Astrocyte (in vitro differentiated cells and primary cell): ENCODE results near the gene PDE7B. TPM values are rescaled to one million over a fixed set of nuclear protein-coding genes. Genes with fewer than 3 reads are reported as not detected.

Source experiments
- DNase-seq: peaks from one replicate; pipeline ENCODE4 v3.0.0-alpha.2; 2010; ENCODE audit warnings: low read depth
- FAIRE-seq: peaks from 2 replicates; lab custom pipeline; 2011; peaks lifted over from hg19 to GRCh38; lab: Jason Lieb, UNC
- H2AFZ ChIP-seq: 2 replicates; pipeline ENCODE4 v1.6.0; 2012; ENCODE audit warnings: low read depth, low read length, inconsistent platforms
- H3K27ac ChIP-seq: 2 replicates; pipeline ENCODE4 v1.5.1; 2011; ENCODE audit warnings: low read depth, low read length, inconsistent platforms
- H3K27me3 ChIP-seq: 2 replicates; pipeline ENCODE4 v1.6.0; 2011; ENCODE audit warnings: low read length, inconsistent platforms; ENCODE audit not compliant: insufficient read depth
- H3K36me3 ChIP-seq: 2 replicates; pipeline ENCODE4 v1.5.1; 2011; ENCODE audit warnings: low read length, inconsistent platforms; ENCODE audit not compliant: insufficient read depth
- H3K4me1 ChIP-seq: 2 replicates; pipeline ENCODE4 v1.5.1; 2011; ENCODE audit warnings: low read length, inconsistent platforms; ENCODE audit not compliant: insufficient read depth
- H3K4me2 ChIP-seq: 2 replicates; pipeline ENCODE4 v1.6.0; 2012; ENCODE audit warnings: low read length, inconsistent platforms
- H3K4me3 ChIP-seq: 2 replicates; pipeline ENCODE4 v1.5.1; 2011; ENCODE audit warnings: low read depth, mild to moderate bottlenecking, low read length, inconsistent platforms; ENCODE audit not compliant: insufficient read depth
- H3K79me2 ChIP-seq: 2 replicates; pipeline ENCODE4 v1.6.0; 2012; ENCODE audit warnings: mild to moderate bottlenecking, low read length, inconsistent platforms; ENCODE audit not compliant: insufficient read depth
- H3K9ac ChIP-seq: 2 replicates; pipeline ENCODE4 v1.6.0; 2012; ENCODE audit warnings: mild to moderate bottlenecking, low read length, inconsistent platforms
- H3K9me3 ChIP-seq: 2 replicates; pipeline ENCODE4 v1.5.1; 2012; ENCODE audit warnings: low read depth, mild to moderate bottlenecking, low read length, inconsistent platforms; ENCODE audit not compliant: insufficient read depth
- H4K20me1 ChIP-seq: 2 replicates; pipeline ENCODE4 v1.6.0; 2012; ENCODE audit warnings: low read length, inconsistent platforms; ENCODE audit not compliant: insufficient read depth
- H3K27ac Mint-ChIP-seq: one replicate; pipeline ENCODE4 v1.8.0; 2021; ENCODE audit warnings: mild to moderate bottlenecking, mixed read lengths; ENCODE audit not compliant: unreplicated experiment
- H3K27me3 Mint-ChIP-seq: one replicate; pipeline ENCODE4 v1.8.0; 2021; ENCODE audit warnings: low read depth, mixed read lengths; ENCODE audit not compliant: unreplicated experiment
- H3K36me3 Mint-ChIP-seq: one replicate; pipeline ENCODE4 v1.8.0; 2021; ENCODE audit warnings: low read depth, mixed read lengths; ENCODE audit not compliant: unreplicated experiment
- H3K4me1 Mint-ChIP-seq: one replicate; pipeline ENCODE4 v1.8.0; 2021; ENCODE audit warnings: low read depth, mixed read lengths; ENCODE audit not compliant: unreplicated experiment
- H3K4me3 Mint-ChIP-seq: one replicate; pipeline ENCODE4 v1.8.0; 2021; ENCODE audit warnings: mild to moderate bottlenecking, moderate library complexity, mixed read lengths; ENCODE audit not compliant: unreplicated experiment
- H3K9me3 Mint-ChIP-seq: one replicate; pipeline ENCODE4 v1.8.0; 2021; ENCODE audit warnings: mild to moderate bottlenecking, mixed read lengths; ENCODE audit not compliant: unreplicated experiment
- EZH2 ChIP-seq: IDR thresholded peaks from 2 replicates; pipeline ENCODE4 v1.6.1; 2012; ENCODE audit warnings: mild to moderate bottlenecking, low read length, inconsistent platforms; ENCODE audit not compliant: insufficient read depth
- total RNA-seq: library from RNA; stranded (reverse); gene quantifications from 2 replicates; pipeline ENCODE4 v1.2.1, GENCODE V29; 2021
- TF ChIP-seq, protein P1 (sequence below): IDR thresholded peaks from 2 replicates; pipeline ENCODE4 v1.5.1; 2011; ENCODE audit warnings: low read depth, mild to moderate bottlenecking, inconsistent platforms, low read length, moderate library complexity; ENCODE audit not compliant: insufficient read depth

The PDE7B gene
- total RNA-seq, 1 donor from 2014 or later = 0.27 TPM

DNA sequence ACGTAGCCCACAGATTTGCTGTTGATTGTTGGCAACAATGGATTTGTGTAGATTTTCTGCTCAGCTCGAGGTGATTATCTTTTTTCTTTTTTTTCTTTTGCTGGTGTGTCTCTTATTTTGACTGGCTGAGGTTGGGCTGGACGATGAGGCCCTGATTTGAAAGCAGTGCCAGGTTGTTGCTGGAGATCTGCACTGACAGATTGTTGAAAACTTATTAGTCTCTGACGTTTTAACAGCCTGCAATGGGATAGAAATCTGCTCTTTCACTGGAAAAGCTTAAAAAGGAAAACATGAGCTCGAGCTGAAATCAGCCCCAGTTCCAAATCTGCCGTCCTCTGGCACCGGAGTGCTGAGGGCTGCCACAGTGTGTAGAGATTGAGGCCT, 87.7 kb downstream of the PDE7B start:
- Histone ChIP-seq H2AFZ (no peak overlapping the region), H3K4me2 (no peak overlapping the region), H3K27ac (no peak overlapping the region), H3K79me2 (no peaks in the 10 kb centered on the region), H3K9ac (no peak overlapping the region), H3K4me1 (peaks cover 20% of the 10 kb centered on the region), H3K4me3 (no peak overlapping the region), H4K20me1 (no peaks in the 10 kb centered on the region), H3K9me3 (no peaks in the 10 kb centered on the region), H3K27me3 (no peaks in the 10 kb centered on the region), H3K36me3 (no peaks in the 10 kb centered on the region)
- DNase-seq (no peak), FAIRE-seq (no peak)
- no peak overlapping the region for H3K4me3 Mint-ChIP-seq
- no peak overlapping the region for H3K27ac Mint-ChIP-seq
- no peak for TF ChIP-seq EZH2
- TF ChIP-seq, protein P1, sequence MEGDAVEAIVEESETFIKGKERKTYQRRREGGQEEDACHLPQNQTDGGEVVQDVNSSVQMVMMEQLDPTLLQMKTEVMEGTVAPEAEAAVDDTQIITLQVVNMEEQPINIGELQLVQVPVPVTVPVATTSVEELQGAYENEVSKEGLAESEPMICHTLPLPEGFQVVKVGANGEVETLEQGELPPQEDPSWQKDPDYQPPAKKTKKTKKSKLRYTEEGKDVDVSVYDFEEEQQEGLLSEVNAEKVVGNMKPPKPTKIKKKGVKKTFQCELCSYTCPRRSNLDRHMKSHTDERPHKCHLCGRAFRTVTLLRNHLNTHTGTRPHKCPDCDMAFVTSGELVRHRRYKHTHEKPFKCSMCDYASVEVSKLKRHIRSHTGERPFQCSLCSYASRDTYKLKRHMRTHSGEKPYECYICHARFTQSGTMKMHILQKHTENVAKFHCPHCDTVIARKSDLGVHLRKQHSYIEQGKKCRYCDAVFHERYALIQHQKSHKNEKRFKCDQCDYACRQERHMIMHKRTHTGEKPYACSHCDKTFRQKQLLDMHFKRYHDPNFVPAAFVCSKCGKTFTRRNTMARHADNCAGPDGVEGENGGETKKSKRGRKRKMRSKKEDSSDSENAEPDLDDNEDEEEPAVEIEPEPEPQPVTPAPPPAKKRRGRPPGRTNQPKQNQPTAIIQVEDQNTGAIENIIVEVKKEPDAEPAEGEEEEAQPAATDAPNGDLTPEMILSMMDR = no peak
- no peaks in the 10 kb centered on the region for H3K36me3 Mint-ChIP-seq
- H3K4me1 Mint-ChIP-seq = peaks cover 18% of the 10 kb centered on the region
- H3K9me3 Mint-ChIP-seq = no peaks in the 10 kb centered on the region
- H3K27me3 Mint-ChIP-seq = no peaks in the 10 kb centered on the region

DNA sequence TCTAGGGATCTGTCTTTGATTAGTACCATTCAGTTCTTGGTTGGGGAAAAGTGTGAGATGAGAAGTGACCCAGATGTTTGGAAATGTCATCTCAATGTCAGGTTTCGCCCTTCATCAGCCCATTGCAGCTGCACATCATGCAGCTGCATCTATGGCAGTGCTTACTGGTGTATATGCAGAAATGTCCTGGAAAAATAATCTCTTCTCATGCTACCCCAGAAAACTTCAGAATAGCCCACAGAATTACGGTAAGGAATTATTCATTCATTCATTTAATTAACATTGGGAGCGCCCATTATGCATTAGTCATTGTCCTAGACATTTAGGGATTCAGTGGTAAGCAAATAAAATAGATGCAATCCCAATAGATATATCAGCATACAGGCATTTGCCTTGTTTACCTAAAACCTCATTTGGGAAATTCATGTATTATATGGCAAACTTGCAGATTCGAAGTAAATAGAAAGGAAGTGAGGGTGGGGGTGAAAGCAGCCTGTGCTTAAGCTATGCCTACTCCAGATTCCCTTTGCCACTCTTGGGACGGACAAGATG, 89.2 kb downstream of the PDE7B start:
- H3K4me3 Mint-ChIP-seq = no peak overlapping the region
- H3K9ac ChIP-seq = no peak overlapping the region
- no peaks in the 10 kb centered on the region for H4K20me1 ChIP-seq
- no peaks in the 10 kb centered on the region for H3K9me3 ChIP-seq
- no peaks in the 10 kb centered on the region for H3K27me3 ChIP-seq
- no peak for TF ChIP-seq EZH2
- peaks cover 15% of the 10 kb centered on the region for H3K4me1 ChIP-seq
- H3K27me3 Mint-ChIP-seq = no peaks in the 10 kb centered on the region
- H3K36me3 ChIP-seq = no peaks in the 10 kb centered on the region
- H3K9me3 Mint-ChIP-seq = no peaks in the 10 kb centered on the region
- H3K4me1 Mint-ChIP-seq = peaks cover 14% of the 10 kb centered on the region
- H3K4me2 ChIP-seq = no peak overlapping the region
- no peak overlapping the region for H3K27ac ChIP-seq
- H2AFZ ChIP-seq = no peak overlapping the region
- no peaks in the 10 kb centered on the region for H3K36me3 Mint-ChIP-seq
- H3K27ac Mint-ChIP-seq = no peak overlapping the region
- no peak overlapping the region for H3K4me3 ChIP-seq
- no peak for DNase-seq
- no peak for FAIRE-seq
- no peaks in the 10 kb centered on the region for H3K79me2 ChIP-seq

DNA sequence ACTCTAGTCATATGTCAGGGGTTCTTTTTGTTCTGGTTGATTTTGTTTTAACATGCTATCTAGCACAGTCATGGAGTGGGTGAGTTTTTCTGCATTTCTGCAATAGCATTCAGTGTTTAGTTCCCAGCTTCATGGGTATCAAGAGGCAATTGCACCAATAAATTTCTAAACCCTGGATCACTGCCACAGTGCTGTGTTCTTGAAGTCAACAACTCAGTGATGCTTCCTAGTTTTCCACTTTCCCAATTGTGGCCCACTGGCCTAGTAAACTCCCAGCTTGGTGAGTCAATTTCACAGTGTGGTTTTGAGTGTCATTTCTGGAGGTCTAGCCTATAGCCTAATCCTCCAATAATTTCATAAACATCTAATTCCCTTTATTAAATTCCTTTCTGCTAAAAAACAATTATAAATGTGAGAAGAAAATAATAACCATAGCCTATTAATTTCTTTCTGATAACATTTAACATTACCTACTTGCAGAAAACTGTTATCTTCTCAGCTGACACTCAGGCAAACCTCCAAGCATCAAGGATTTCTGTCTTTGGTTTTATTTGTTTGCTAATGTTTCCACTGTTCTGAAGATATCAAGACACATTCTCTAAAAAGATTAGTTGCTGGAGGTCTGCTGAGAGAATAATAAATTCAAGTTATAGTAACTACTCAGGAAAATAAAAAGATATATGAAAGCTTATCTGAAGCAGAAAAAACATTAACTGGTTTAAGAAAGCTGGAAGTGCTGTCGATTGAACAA, 89.9 kb downstream of the PDE7B start:
- Mint-ChIP-seq H3K4me1 (peaks cover 7% of the 10 kb centered on the region), H3K9me3 (no peaks in the 10 kb centered on the region), H3K36me3 (no peaks in the 10 kb centered on the region), H3K4me3 (no peak overlapping the region), H3K27me3 (no peaks in the 10 kb centered on the region), H3K27ac (no peak overlapping the region)
- DNase-seq (peak; percentile 44), FAIRE-seq (no peak)
- TF ChIP-seq EZH2 = no peak
- TF ChIP-seq, protein P1 = no peak
- Histone ChIP-seq H2AFZ (no peak overlapping the region), H3K27me3 (no peaks in the 10 kb centered on the region), H3K79me2 (no peaks in the 10 kb centered on the region), H3K4me3 (no peak overlapping the region), H4K20me1 (no peaks in the 10 kb centered on the region), H3K27ac (no peak overlapping the region), H3K9me3 (no peaks in the 10 kb centered on the region), H3K9ac (no peak overlapping the region), H3K4me1 (peaks cover 8% of the 10 kb centered on the region), H3K4me2 (no peak overlapping the region), H3K36me3 (no peaks in the 10 kb centered on the region)
